Suprapubic skin (tissue), 4 donors: Measurements from ENCODE around the gene NRARP. TPM values are rescaled to one million over a fixed set of nuclear protein-coding genes. Genes with fewer than 3 reads are reported as not detected.
A peak's percentile ranks its signal among the peaks of the same experiment; 100 is the strongest.

Experiments
- DNase-seq, 2 donors: peaks; one replicate each; pipeline ENCODE4 v3.0.0-alpha.2; 2019; ENCODE audit warnings: low spot score in 2 of 2
- H3K27ac ChIP-seq: fragments of 200-600 bp; sonication (generic); one replicate; pipeline ENCODE4 v1.5.1; 2019
- H3K27me3 ChIP-seq: fragments of 200-600 bp; sonication (generic); one replicate; pipeline ENCODE4 v1.5.1; 2019
- H3K36me3 ChIP-seq: fragments of 200-600 bp; sonication (generic); one replicate; pipeline ENCODE4 v1.5.1; 2019
- H3K4me1 ChIP-seq: fragments of 200-600 bp; sonication (generic); one replicate; pipeline ENCODE4 v1.5.1; 2019
- H3K4me3 ChIP-seq: fragments of 200-600 bp; sonication (generic); one replicate; pipeline ENCODE4 v1.5.1; 2019; ENCODE audit warnings: mild to moderate bottlenecking
- H3K9me3 ChIP-seq: fragments of 200-600 bp; sonication (generic); one replicate; pipeline ENCODE4 v1.5.1; 2019
- CTCF ChIP-seq, 2 donors: fragments of 200-600 bp in 1 of 2; fragments of 450-650 bp in 1 of 2; sonication (generic) in 1 of 2; IDR thresholded peaks; one replicate each; pipeline ENCODE4 v1.5.1; 2016 to 2019; ENCODE audit warnings: antibody characterized with exemption in 2 of 2, mild to moderate bottlenecking in 1 of 2, moderate library complexity in 1 of 2
- EP300 ChIP-seq: sonication (generic); formaldehyde crosslinking; IDR thresholded peaks from one replicate; pipeline ENCODE4 v1.6.1; 2017; ENCODE audit warnings: antibody characterized with exemption
- POLR2A ChIP-seq, 2 donors: fragments of 450-650 bp; IDR thresholded peaks; one replicate each; pipeline ENCODE4 v1.6.1; 2017; ENCODE audit warnings: antibody characterized with exemption in 2 of 2, mild to moderate bottlenecking in 2 of 2, moderate library complexity in 2 of 2
- POLR2AphosphoS5 ChIP-seq, 3 donors: sonication (generic); formaldehyde crosslinking; IDR thresholded peaks; one replicate each; pipeline ENCODE4 v1.6.1; 2017; ENCODE audit warnings: antibody characterized with exemption in 3 of 3
- WGBS: methylation state at CpG from one replicate; pipeline ENCODE4 v1.1.5; 2018; 5-methylcytosine and 5-hydroxymethylcytosine counted together
- total RNA-seq, 4 donors: library from RNA; depleted of rRNA; stranded (reverse); fragments of >200 nt; gene quantifications; one replicate each; pipeline ENCODE4 v1.1.0, GENCODE V29; 2016

Gene NRARP
- total RNA-seq, 4 donors from 2014 or later: 25.3 to 69.0 (median 65.5) TPM

GRCh38 chr9:137317021-137317717, 15.1 kb upstream of the NRARP start:
- Histone ChIP-seq H3K9me3 (no peaks in the 10 kb centered on the region), H3K27ac (no peak overlapping the region)
- peak in 1 of 2 donors; percentile 61 for DNase-seq

GRCh38 chr9:137316012-137316981, 14.2 kb upstream of the NRARP start:
- TF ChIP-seq POLR2AphosphoS5 (IDR thresholded peaks at IDR 0.05) (no peak), POLR2A (IDR thresholded peaks at IDR 0.05) (no peak), EP300 (no peak), CTCF (IDR thresholded peaks at IDR 0.05) (no peak)
- Histone ChIP-seq H3K27me3 (peaks cover 32% of the 10 kb centered on the region), H3K27ac (peak overlapping the region; percentile 8), H3K4me3 (peak overlapping the region; percentile 46), H3K9me3 (no peaks in the 10 kb centered on the region), H3K36me3 (no peaks in the 10 kb centered on the region), H3K4me1 (peaks cover 69% of the 10 kb centered on the region)
- 0% methylated on average over 7 of the region's 83 CpGs for WGBS
- peak; percentile 55 to 65 for DNase-seq

More at GRCh38 chr9:137317021-137317717, 15.1 kb upstream of the NRARP start:
- Histone ChIP-seq H3K36me3 (no peaks in the 10 kb centered on the region), H3K4me1 (peaks cover 62% of the 10 kb centered on the region), H3K4me3 (no peak overlapping the region), H3K27me3 (peaks cover 32% of the 10 kb centered on the region)
- 75% methylated on average over 4 of the region's 19 CpGs for WGBS
- TF ChIP-seq POLR2AphosphoS5 (IDR thresholded peaks at IDR 0.05) (no peak), EP300 (no peak), POLR2A (IDR thresholded peaks at IDR 0.05) (no peak), CTCF (IDR thresholded peaks at IDR 0.05) (no peak)

- Histone ChIP-seq H3K9me3 (no peaks in the 10 kb centered on the region), H3K27ac (peak overlapping the region; percentile 8), H3K4me3 (peak overlapping the region; percentile 46), H3K36me3 (no peaks in the 10 kb centered on the region), H3K27me3 (peaks cover 32% of the 10 kb centered on the region), H3K4me1 (peaks cover 69% of the 10 kb centered on the region)
- peak in 1 of 2 donors; percentile 63 for DNase-seq
- WGBS: 24% methylated on average over 10 of the region's 18 CpGs
- no peak for TF ChIP-seq POLR2AphosphoS5 (IDR thresholded peaks at IDR 0.05)
- no peak for TF ChIP-seq CTCF (IDR thresholded peaks at IDR 0.05)
- TF ChIP-seq POLR2A (IDR thresholded peaks at IDR 0.05): no peak
- no peak for TF ChIP-seq EP300
Measured at GRCh38 chr9:137315581-137316011, 13.5 kb upstream of the NRARP start.

GRCh38 chr9:137314561-137315560, 12.8 kb upstream of the NRARP start:
- Histone ChIP-seq H3K4me1 (peaks cover 74% of the 10 kb centered on the region), H3K36me3 (no peaks in the 10 kb centered on the region), H3K4me3 (no peak overlapping the region), H3K27me3 (peaks cover 27% of the 10 kb centered on the region), H3K27ac (peak overlapping the region; percentile 35), H3K9me3 (no peaks in the 10 kb centered on the region)
- 25% methylated on average over 9 of the region's 42 CpGs for WGBS
- TF ChIP-seq EP300: no peak
- TF ChIP-seq POLR2AphosphoS5 (IDR thresholded peaks at IDR 0.05): no peak
- TF ChIP-seq CTCF (IDR thresholded peaks at IDR 0.05): no peak
- no peak for TF ChIP-seq POLR2A (IDR thresholded peaks at IDR 0.05)
- peak; percentile 63 to 79 for DNase-seq
